ENCODE results near the gene RNF113B.

RNF113B gene

DNA sequence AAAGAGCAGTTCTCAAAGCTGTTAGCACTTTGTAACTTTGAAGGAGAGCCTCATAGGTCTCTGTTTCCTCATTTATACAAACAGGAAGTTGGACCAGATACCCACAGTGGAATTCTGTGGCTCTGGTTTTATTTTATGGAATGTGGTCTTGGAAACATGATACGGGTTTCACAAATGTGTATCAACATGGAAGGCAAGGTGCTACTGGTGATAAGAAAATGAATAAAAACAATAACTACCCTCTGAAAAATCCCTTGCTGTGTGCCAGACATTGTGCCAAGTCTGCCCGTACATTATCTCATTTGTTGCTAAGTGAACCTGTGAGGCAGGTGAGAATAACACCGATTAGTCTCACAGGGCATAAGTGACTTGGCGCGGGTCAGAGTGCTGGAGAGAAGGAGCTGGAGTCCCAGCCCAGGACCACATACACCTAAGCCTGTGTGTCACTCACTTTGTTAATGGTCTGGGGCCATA, 45.0 kb upstream of the RNF113B start:
- H3K27ac ChIP-seq = no peak overlapping the region
- TF ChIP-seq CTCF (IDR thresholded peaks at IDR 0.05) (no peak), ZFX (IDR thresholded peaks at IDR 0.05; ENCODE audit: borderline replicate concordance) (no peak)

DNA sequence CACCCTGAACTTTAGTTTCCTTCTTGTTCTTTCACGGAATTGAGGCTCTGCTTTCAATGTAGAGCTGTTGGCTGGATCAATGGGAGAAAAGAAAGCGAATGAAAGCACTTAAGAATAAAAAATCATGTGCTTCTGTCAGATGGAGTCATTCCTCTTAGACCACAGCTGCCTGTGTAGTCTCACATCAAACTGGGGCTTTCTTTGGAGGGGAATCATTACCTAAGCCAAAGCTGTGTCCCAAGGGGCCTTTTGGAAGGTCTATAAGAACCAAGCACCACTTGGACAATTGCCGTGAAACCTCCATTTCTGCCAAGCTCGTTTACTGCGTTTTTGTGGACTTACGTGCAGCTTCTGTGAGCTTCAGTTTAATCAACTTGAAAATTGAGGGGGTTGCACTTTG, 44.2 kb upstream of the RNF113B start:
- no peak overlapping the region for H3K27ac ChIP-seq
- TF ChIP-seq CTCF (IDR thresholded peaks at IDR 0.05) (no peak), ZFX (IDR thresholded peaks at IDR 0.05; ENCODE audit: borderline replicate concordance) (no peak)

- TF ChIP-seq ZFX (IDR thresholded peaks at IDR 0.05; ENCODE audit: borderline replicate concordance) = no peak
- TF ChIP-seq CTCF (IDR thresholded peaks at IDR 0.05) = no peak
These were observed 43.3 kb upstream of the RNF113B start for GRCh38 chr13:98220271-98220791.

GRCh38 chr13:98219685-98220084, 42.6 kb upstream of the RNF113B start:
- TF ChIP-seq ZFX (IDR thresholded peaks at IDR 0.05; ENCODE audit: borderline replicate concordance) (no peak), CTCF (IDR thresholded peaks at IDR 0.05) (no peak)
- no peak overlapping the region for H3K27ac ChIP-seq

More at GRCh38 chr13:98220271-98220791, 43.3 kb upstream of the RNF113B start:
- no peak overlapping the region for H3K27ac ChIP-seq

DNA sequence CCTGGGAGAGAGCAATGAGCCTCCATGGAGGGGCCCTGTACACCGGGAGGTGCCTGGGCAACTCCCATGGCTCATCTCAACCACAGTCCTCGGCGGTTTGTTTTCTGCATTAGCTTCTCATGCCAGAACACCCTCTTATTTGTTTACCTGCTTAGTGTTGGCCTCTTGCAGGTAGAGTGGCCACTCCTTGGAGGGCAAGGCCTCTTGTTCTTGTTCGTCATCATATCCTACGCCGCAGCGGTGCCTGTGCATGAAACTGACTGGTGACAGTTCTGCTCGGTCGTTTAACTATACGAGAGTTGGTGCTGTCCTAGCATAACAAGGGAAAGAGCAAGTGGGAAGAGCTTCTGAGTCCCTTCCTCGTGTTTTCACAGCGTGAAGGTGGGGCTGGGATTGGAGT, 40.5 kb upstream of the RNF113B start:
- no peak overlapping the region for H3K27ac ChIP-seq

GRCh38 chr13:98216711-98217285, 39.7 kb upstream of the RNF113B start:
- H3K27ac ChIP-seq = no peak overlapping the region
- no peak for TF ChIP-seq CTCF (IDR thresholded peaks at IDR 0.05)
- no peak for TF ChIP-seq ZFX (IDR thresholded peaks at IDR 0.05; ENCODE audit: borderline replicate concordance)

More for the DNA sequence above, 40.5 kb upstream of the RNF113B start:
- TF ChIP-seq ZFX (IDR thresholded peaks at IDR 0.05; ENCODE audit: borderline replicate concordance) (no peak), CTCF (IDR thresholded peaks at IDR 0.05) (no peak)

DNA sequence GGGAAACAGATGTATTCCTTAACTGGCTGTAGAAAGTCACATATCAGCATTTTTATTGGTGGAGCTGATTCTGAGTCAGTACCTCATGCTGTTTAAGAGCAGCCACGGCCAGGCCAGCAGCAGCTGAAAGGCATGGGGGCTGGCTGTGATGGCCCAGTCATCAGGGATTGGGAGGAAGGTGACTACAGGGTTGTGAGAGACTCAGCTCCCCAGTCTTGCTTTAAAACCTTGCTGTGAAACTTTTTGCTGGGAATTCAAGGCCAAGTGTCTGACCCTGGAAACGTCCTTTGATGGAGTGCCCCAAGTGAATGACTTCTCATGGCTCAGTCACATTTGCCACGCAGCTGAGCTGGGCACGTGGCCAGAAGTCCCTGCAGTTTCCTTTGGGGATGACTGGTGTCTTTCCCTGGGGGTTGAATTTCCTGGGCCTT, 39.1 kb upstream of the RNF113B start:
- TF ChIP-seq CTCF (IDR thresholded peaks at IDR 0.05) = no peak
- no peak for TF ChIP-seq ZFX (IDR thresholded peaks at IDR 0.05; ENCODE audit: borderline replicate concordance)
- no peak overlapping the region for H3K27ac ChIP-seq
